Naive thymus-derived CD4-positive, alpha-beta T cell (primary cell): ENCODE results near the gene SEL1L. TPM values are rescaled to one million over a fixed set of nuclear protein-coding genes. Genes with fewer than 3 reads are reported as not detected.
"Not testable (repeated sequence)": the region's sequence is repeated elsewhere in the genome, so short reads cannot be mapped to it uniquely, and the experiment has no call there.

Source experiments
- ATAC-seq: fragments of 150-1000 bp; cut with Tn5 transposase; 2 replicates; pipeline ENCODE4 v1.10.0; 2021; ENCODE audit warnings: mild to moderate bottlenecking, moderate library complexity
- CTCF ChIA-PET: fragments of 350-600 bp; sonication (Branson Sonifier 250); formaldehyde crosslinking; loops from one replicate; lab custom pipeline; 2021; ENCODE audit warnings: antibody characterized with exemption; lab: Charles Lee
- POLR2A ChIA-PET: fragments of 350-600 bp; sonication (Branson Sonifier 250); formaldehyde crosslinking; loops from one replicate; lab custom pipeline; 2021; ENCODE audit warnings: antibody characterized with exemption, inconsistent platforms; lab: Charles Lee
- DNase-seq, 9 donors: peaks; one replicate each; pipeline versions ENCODE4 v3.0.0 to v3.0.0-alpha.2; 2020 to 2022; ENCODE audit warnings: mixed read lengths in 1 of 9
- H3K27ac ChIP-seq: one replicate; pipeline ENCODE4 v1.7.0; 2013; ENCODE audit warnings: mild to moderate bottlenecking, low read depth, low read length, moderate library complexity
- H3K27me3 ChIP-seq, 2 donors: one replicate each; pipeline ENCODE4 v1.7.0; 2013; ENCODE audit warnings: low read length in 2 of 2, mild to moderate bottlenecking in 2 of 2, moderate library complexity in 2 of 2; ENCODE audit not compliant: control insufficient read depth in 2 of 2, insufficient read depth in 2 of 2
- H3K36me3 ChIP-seq, 3 experiments: 1 replicate in 2 of 3; 2 replicates in 1 of 3; pipeline ENCODE4 v1.7.0; 2013; ENCODE audit warnings: low read length in 3 of 3, mild to moderate bottlenecking in 3 of 3, moderate library complexity in 1 of 3; ENCODE audit not compliant: insufficient read depth in 3 of 3, control insufficient read depth in 2 of 3
- H3K4me1 ChIP-seq, 2 donors: one replicate each; pipeline ENCODE4 v1.7.0; 2013; ENCODE audit warnings: low read length in 2 of 2, mild to moderate bottlenecking in 2 of 2, moderate library complexity in 1 of 2; ENCODE audit not compliant: control insufficient read depth in 2 of 2, insufficient read depth in 2 of 2
- H3K4me3 ChIP-seq: 2 replicates; pipeline ENCODE4 v1.7.0; 2013; ENCODE audit warnings: mild to moderate bottlenecking, low read length
- H3K9me3 ChIP-seq, 3 experiments: 1 replicate in 2 of 3; 2 replicates in 1 of 3; pipeline ENCODE4 v1.7.0; 2013; ENCODE audit warnings: low read length in 3 of 3; ENCODE audit not compliant: control insufficient read depth in 2 of 3
- H3K27ac Mint-ChIP-seq, 9 donors: one replicate each; pipeline ENCODE4 v1.8.0; 2020 to 2022; ENCODE audit warnings: mixed read lengths in 9 of 9, mild to moderate bottlenecking in 8 of 9, moderate library complexity in 5 of 9, inconsistent platforms in 2 of 9
- H3K27me3 Mint-ChIP-seq, 5 donors: one replicate each; pipeline ENCODE4 v1.8.0; 2021 to 2022; ENCODE audit warnings: mixed read lengths in 5 of 5, mild to moderate bottlenecking in 1 of 5
- H3K36me3 Mint-ChIP-seq, 5 donors: one replicate each; pipeline ENCODE4 v1.8.0; 2020 to 2022; ENCODE audit warnings: mixed read lengths in 5 of 5, mild to moderate bottlenecking in 3 of 5, inconsistent platforms in 1 of 5
- H3K4me1 Mint-ChIP-seq, 7 donors: one replicate each; pipeline ENCODE4 v1.8.0; 2020 to 2022; ENCODE audit warnings: mixed read lengths in 7 of 7, mild to moderate bottlenecking in 3 of 7, inconsistent platforms in 1 of 7
- H3K4me3 Mint-ChIP-seq, 10 donors: one replicate each; pipeline ENCODE4 v1.8.0; 2020 to 2022; ENCODE audit warnings: mild to moderate bottlenecking in 10 of 10, mixed read lengths in 10 of 10, moderate library complexity in 6 of 10, inconsistent platforms in 2 of 10
- H3K9me3 Mint-ChIP-seq, 11 donors: one replicate each; pipeline ENCODE4 v1.8.0; 2020 to 2022; ENCODE audit warnings: mixed read lengths in 11 of 11, mild to moderate bottlenecking in 4 of 11, inconsistent platforms in 1 of 11, moderate library complexity in 1 of 11
- intact Hi-C, 2 donors: fragments of 100-400 bp; cut with micrococcal nuclease; formaldehyde crosslinking; loops; one replicate each; pipeline ENCODE4 v1.15.1; 2023
- polyA plus RNA-seq, 2 donors: library from polyadenylated mRNA; unstranded; fragments of 300-500 nt; fragmentation: Illumina TruSeq; gene quantifications; one replicate each; pipeline ENCODE4 v1.2.3, GENCODE V29; 2021
- total RNA-seq, 6 experiments: library from RNA in 5 of 6; stranded (reverse) in 5 of 6; gene quantifications; 1 replicate in 5 of 6; 2 replicates in 1 of 6; pipeline ENCODE4 v1.2.3 and lab custom pipeline; 2021 to 2026

The SEL1L gene
- total and polyA plus RNA-seq, 7 experiments from 2014 or later: 15.4 to 72.2 (median 47.3) TPM

DNA sequence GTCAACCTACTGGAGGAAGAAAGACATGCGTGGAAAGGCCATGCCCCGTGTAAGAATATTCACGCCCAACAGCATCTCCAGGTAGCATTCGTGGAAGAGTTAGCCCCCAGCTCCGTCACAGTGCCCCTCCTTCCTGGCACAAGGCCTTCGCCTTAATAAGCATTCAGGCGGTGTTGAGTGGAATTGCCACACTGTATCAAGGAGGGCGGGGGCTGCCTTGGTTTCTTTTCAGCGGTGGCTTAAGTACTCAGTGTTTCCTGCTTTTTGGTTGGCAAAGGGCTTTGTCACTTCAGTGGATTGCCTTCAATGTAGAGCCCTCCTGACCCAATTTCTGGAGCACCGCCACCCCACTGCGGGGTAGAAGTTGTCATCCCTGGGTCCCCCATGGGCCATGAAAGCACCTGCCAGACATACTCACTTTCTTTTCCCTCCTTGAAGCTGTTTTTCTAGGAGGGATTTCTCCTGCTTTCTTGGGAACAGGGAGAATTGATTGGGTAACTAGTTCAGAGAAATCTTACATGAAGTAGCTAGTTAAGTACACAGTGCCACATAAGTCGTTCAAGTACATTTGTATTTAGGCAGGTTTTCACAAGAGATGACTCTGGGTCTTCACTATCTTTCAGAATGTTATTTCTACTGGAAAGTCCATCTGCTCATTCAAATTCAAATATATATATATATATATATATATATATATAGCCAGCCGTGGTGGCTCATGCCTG, 68.0 kb downstream of the SEL1L start:
- no peaks in the 10 kb centered on the region for H3K27me3 ChIP-seq
- no peaks in the 10 kb centered on the region for H3K9me3 ChIP-seq
- intact Hi-C loops: loop anchor here in 1 of 2 donors (2.0 kb wide), 2 partner anchors 247 to 507 kb away; no protein-coding TSS in a partner anchor
- H3K4me3 Mint-ChIP-seq: peak overlapping the region; percentile 38 to 91 (median 72)
- no peak for ATAC-seq
- DNase-seq: no peak
- no peaks in the 10 kb centered on the region for H3K9me3 Mint-ChIP-seq
- H3K4me1 ChIP-seq: no peaks in the 10 kb centered on the region
- H3K36me3 ChIP-seq: no peaks in the 10 kb centered on the region
- H3K4me1 Mint-ChIP-seq: peaks cover 0 to 22% (median 8%) of the 10 kb centered on the region in 7 donors
- H3K36me3 Mint-ChIP-seq: peaks cover 0 to 6% (median 0%) of the 10 kb centered on the region in 5 donors
- peak overlapping the region in 7 of 9 donors; percentile 53 to 98 (median 69) for H3K27ac Mint-ChIP-seq
- H3K27ac ChIP-seq: no peak overlapping the region
- ChIA-PET POLR2A (interaction anchor here (1.5 to 1.9 kb wide), 2 partner anchors 68 to 245 kb away, joined by 4 to 6 read pairs; partner anchors contain the start of genes GTF2A1 and SEL1L), CTCF (interaction anchor here (1.2 to 1.4 kb wide), 2 partner anchors 22 to 68 kb away, joined by 3 to 7 read pairs; partner anchors contain the start of gene SEL1L)
- no peaks in the 10 kb centered on the region for H3K27me3 Mint-ChIP-seq
- no peak overlapping the region for H3K4me3 ChIP-seq

DNA sequence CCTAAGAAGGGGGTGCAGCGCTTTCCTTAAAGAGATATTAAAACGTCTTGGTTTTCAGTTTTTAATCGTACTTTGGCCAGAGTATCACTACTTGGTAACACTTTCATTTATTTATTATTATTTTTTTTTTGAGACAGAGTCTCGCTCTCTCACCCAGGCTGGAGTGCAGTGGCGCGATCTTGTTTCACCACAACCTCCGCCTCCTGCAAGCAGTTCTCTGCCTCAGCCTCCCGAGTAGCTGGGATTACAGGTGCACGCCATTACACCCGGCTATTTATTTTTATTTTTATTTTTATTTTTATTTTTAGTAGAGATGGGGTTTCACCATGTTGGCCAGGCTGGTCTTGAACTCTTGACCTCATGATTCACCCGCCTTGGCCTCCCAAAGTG, 68.7 kb downstream of the SEL1L start:
- Mint-ChIP-seq H3K27ac (peak overlapping the region; percentile 70 to 98 (median 91)), H3K4me1 (peaks cover 0 to 15% (median 8%) of the 10 kb centered on the region in 7 donors), H3K4me3 (peak overlapping the region; percentile 76 to 91 (median 88))
- ChIA-PET CTCF (interaction anchor here (0.6 to 2.2 kb wide), 10 partner anchors 8 to 528 kb away, joined by 3 to 35 read pairs (median 4); partner anchors contain the start of gene SEL1L), POLR2A (interaction anchor here (0.7 to 1.9 kb wide), 6 partner anchors 17 to 510 kb away, joined by 3 to 6 read pairs (median 4); partner anchors contain the start of genes GTF2A1, SEL1L and TSHR)
- not testable (repeated sequence) for H3K36me3 Mint-ChIP-seq, H3K36me3 ChIP-seq, H3K9me3 Mint-ChIP-seq, DNase-seq, H3K27me3 ChIP-seq, H3K9me3 ChIP-seq, H3K27me3 Mint-ChIP-seq, H3K4me1 ChIP-seq
- H3K27ac ChIP-seq: peak overlapping the region; percentile 76
- intact Hi-C loops: loop anchor here in 1 of 2 donors (2.0 kb wide), 2 partner anchors 246 to 506 kb away; no protein-coding TSS in a partner anchor
- ATAC-seq: peak; percentile 16
- peak overlapping the region; percentile 85 for H3K4me3 ChIP-seq

GRCh38 chr14:81464253-81465002, 69.2 kb downstream of the SEL1L start:
- intact Hi-C loops: loop anchor here (1.0 to 5.0 kb wide), 11 partner anchors 10 to 510 kb away; no protein-coding TSS in a partner anchor
- POLR2A ChIA-PET: interaction anchor here (0.7 to 1.9 kb wide), 6 partner anchors 18 to 509 kb away, joined by 3 to 6 read pairs (median 4); partner anchors contain the start of genes GTF2A1, SEL1L and TSHR
- CTCF ChIA-PET: interaction anchor here (0.6 to 2.2 kb wide), 12 partner anchors 9 to 528 kb away, joined by 3 to 35 read pairs (median 3); partner anchors contain the start of gene SEL1L
- ATAC-seq: peak; percentile 90
- no peaks in the 10 kb centered on the region for H3K27me3 ChIP-seq
- H3K27me3 Mint-ChIP-seq: no peaks in the 10 kb centered on the region
- no peaks in the 10 kb centered on the region for H3K9me3 Mint-ChIP-seq
- H3K9me3 ChIP-seq: no peaks in the 10 kb centered on the region
- peak overlapping the region; percentile 76 for H3K27ac ChIP-seq
- no peaks in the 10 kb centered on the region for H3K36me3 ChIP-seq
- DNase-seq: peak; percentile 15 to 86 (median 75)
- H3K27ac Mint-ChIP-seq: peak overlapping the region; percentile 70 to 98 (median 91)
- H3K36me3 Mint-ChIP-seq: peaks cover 0 to 2% (median 0%) of the 10 kb centered on the region in 5 donors
- peak overlapping the region; percentile 85 for H3K4me3 ChIP-seq
- H3K4me1 Mint-ChIP-seq: peaks cover 0 to 14% (median 8%) of the 10 kb centered on the region in 7 donors
- peak overlapping the region; percentile 76 to 91 (median 88) for H3K4me3 Mint-ChIP-seq
- H3K4me1 ChIP-seq: no peaks in the 10 kb centered on the region

- POLR2A ChIA-PET, ATAC-seq, H3K36me3 ChIP-seq, H3K9me3 ChIP-seq, DNase-seq, H3K9me3 Mint-ChIP-seq, H3K27me3 ChIP-seq, H3K4me3 Mint-ChIP-seq, H3K27ac Mint-ChIP-seq, H3K4me1 ChIP-seq, H3K27ac ChIP-seq, H3K4me3 ChIP-seq, H3K27me3 Mint-ChIP-seq, CTCF ChIA-PET, H3K36me3 Mint-ChIP-seq: not testable (repeated sequence)
- intact Hi-C loops: loop anchor here in 1 of 2 donors (5.0 kb wide), 1 partner anchor 475 kb away; no protein-coding TSS in a partner anchor
- peaks cover 0 to 14% (median 8%) of the 10 kb centered on the region in 7 donors for H3K4me1 Mint-ChIP-seq
Measured at GRCh38 chr14:81462356-81462755, 71.3 kb downstream of the SEL1L start.

- ChIA-PET CTCF (interaction anchor here (1.5 kb wide), 1 partner anchor 188 kb away, joined by 5 read pairs; no protein-coding TSS in a partner anchor), POLR2A (no interaction called here)
- Histone ChIP-seq H3K36me3 (no peaks in the 10 kb centered on the region), H3K27me3 (no peaks in the 10 kb centered on the region), H3K9me3 (no peaks in the 10 kb centered on the region), H3K4me1 (no peaks in the 10 kb centered on the region), H3K27ac (no peak overlapping the region), H3K4me3 (no peak overlapping the region)
- DNase-seq (no peak), ATAC-seq (no peak)
- no peaks in the 10 kb centered on the region for H3K9me3 Mint-ChIP-seq
- intact Hi-C loops: loop anchor here in 1 of 2 donors (5.0 kb wide), 1 partner anchor 473 kb away; no protein-coding TSS in a partner anchor
- H3K4me3 Mint-ChIP-seq: no peak overlapping the region
- H3K4me1 Mint-ChIP-seq: peaks cover 0 to 8% (median 7%) of the 10 kb centered on the region in 7 donors
- peaks cover 0 to 4% (median 0%) of the 10 kb centered on the region in 5 donors for H3K27me3 Mint-ChIP-seq
- no peak overlapping the region for H3K27ac Mint-ChIP-seq
- H3K36me3 Mint-ChIP-seq: no peaks in the 10 kb centered on the region
Measured at GRCh38 chr14:81459912-81460311, 73.7 kb downstream of the SEL1L start.

DNA sequence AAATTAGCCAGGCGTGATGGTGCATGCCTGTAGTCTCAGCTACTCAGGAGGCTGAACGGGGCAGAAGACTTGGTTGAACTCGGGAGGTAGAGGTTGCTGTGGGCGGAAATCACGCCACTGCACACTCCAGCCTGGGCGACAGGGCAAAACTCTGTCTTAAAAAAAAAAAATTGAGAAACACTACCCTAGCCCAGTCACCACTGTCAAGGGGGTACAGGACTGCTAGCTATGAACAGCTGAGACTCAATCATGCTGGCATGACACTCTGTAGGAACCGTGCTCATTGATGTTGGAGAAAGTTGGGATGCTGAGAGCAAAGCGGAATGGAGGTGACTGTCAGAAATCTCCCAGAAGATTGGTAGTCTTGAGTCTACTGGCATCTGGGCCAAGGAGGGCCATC, 75.3 kb downstream of the SEL1L start:
- peaks cover 0 to 5% (median 0%) of the 10 kb centered on the region in 5 donors for H3K27me3 Mint-ChIP-seq
- no peak for ATAC-seq
- no peaks in the 10 kb centered on the region for H3K36me3 Mint-ChIP-seq

More for the DNA sequence above, 75.3 kb downstream of the SEL1L start:
- CTCF ChIA-PET: interaction anchor here (1.0 to 1.5 kb wide), 2 partner anchors 187 to 189 kb away, joined by 3 to 5 read pairs; no protein-coding TSS in a partner anchor
- intact Hi-C loops: no loop called here
- H3K36me3 ChIP-seq: no peaks in the 10 kb centered on the region
- no peak overlapping the region for H3K4me3 ChIP-seq
- H3K9me3 ChIP-seq: no peaks in the 10 kb centered on the region
- H3K4me1 ChIP-seq: no peaks in the 10 kb centered on the region
- Mint-ChIP-seq H3K27ac (no peak overlapping the region), H3K4me1 (no peaks in the 10 kb centered on the region), H3K4me3 (no peak overlapping the region), H3K9me3 (no peaks in the 10 kb centered on the region)
- H3K27me3 ChIP-seq: no peaks in the 10 kb centered on the region
- POLR2A ChIA-PET: no interaction called here
- no peak for DNase-seq
- H3K27ac ChIP-seq: no peak overlapping the region
